Sigmoid colon (tissue), 7 donors: ENCODE measurements around the gene NAP1L4. TPM values are rescaled to one million over a fixed set of nuclear protein-coding genes. Genes with fewer than 3 reads are reported as not detected.
"Not testable (repeated sequence)": the region's sequence is repeated elsewhere in the genome, so short reads cannot be mapped to it uniquely, and the experiment has no call there.

Experiments used
- DNase-seq: peaks from one replicate; pipeline ENCODE4 v3.0.0-alpha.2; 2019
- H3K27ac ChIP-seq, 4 donors: fragments of 200-600 bp; sonication (generic); one replicate each; pipeline ENCODE4 v1.5.1; 2016 to 2019; ENCODE audit warnings: mild to moderate bottlenecking in 1 of 4
- H3K27me3 ChIP-seq, 3 donors: fragments of 200-600 bp; sonication (generic); one replicate each; pipeline ENCODE4 v1.5.1; 2019; ENCODE audit warnings: mild to moderate bottlenecking in 1 of 3
- H3K36me3 ChIP-seq, 4 donors: fragments of 200-600 bp; sonication (generic); one replicate each; pipeline ENCODE4 v1.5.1; 2016 to 2019
- H3K4me1 ChIP-seq, 4 donors: fragments of 200-600 bp; sonication (generic); one replicate each; pipeline ENCODE4 v1.5.1; 2017 to 2019
- H3K4me3 ChIP-seq, 4 donors: fragments of 200-600 bp; sonication (generic); one replicate each; pipeline ENCODE4 v1.5.1; 2017 to 2019; ENCODE audit warnings: mild to moderate bottlenecking in 2 of 4, moderate library complexity in 1 of 4
- H3K9me3 ChIP-seq, 4 donors: fragments of 200-600 bp in 3 of 4; sonication (generic) in 3 of 4; one replicate each; pipeline versions ENCODE4 v1.5.1 to v1.6.1; 2013 to 2019
- CTCF ChIP-seq, 4 experiments: fragments of 450-650 bp in 3 of 4; fragments of 200-600 bp in 1 of 4; IDR thresholded peaks; one replicate each; pipeline ENCODE4 v1.5.1; 2016 to 2019; ENCODE audit warnings: antibody characterized with exemption in 4 of 4, mild to moderate bottlenecking in 3 of 4, moderate library complexity in 2 of 4
- EP300 ChIP-seq, 4 donors: sonication (generic); formaldehyde crosslinking; IDR thresholded peaks; one replicate each; pipeline ENCODE4 v1.6.1; 2017; ENCODE audit warnings: antibody characterized with exemption in 4 of 4
- POLR2A ChIP-seq, 2 donors: fragments of 450-650 bp; IDR thresholded peaks; one replicate each; pipeline ENCODE4 v1.6.1; 2016; ENCODE audit warnings: antibody characterized with exemption in 2 of 2, mild to moderate bottlenecking in 2 of 2, moderate library complexity in 2 of 2
- POLR2AphosphoS5 ChIP-seq, 4 donors: sonication (generic); formaldehyde crosslinking; IDR thresholded peaks; one replicate each; pipeline ENCODE4 v1.6.1; 2017; ENCODE audit warnings: antibody characterized with exemption in 4 of 4
- WGBS, 2 donors: extraction: QIAGEN DNeasy Blood & Tissue Kit; methylation state at CpG; one replicate each; pipeline ENCODE4 v1.1.7; 2013; 5-methylcytosine and 5-hydroxymethylcytosine counted together
- intact Hi-C: fragments of 100-400 bp; cut with DNase I; formaldehyde crosslinking; loops from one replicate; pipeline ENCODE4 v1.15.1; 2023
- polyA plus RNA-seq, 3 donors: library from polyadenylated mRNA; stranded (reverse); fragments of 200-250 nt; gene quantifications; one replicate each; pipeline ENCODE4 v1.2.3, GENCODE V29; 2013
- total RNA-seq, 4 donors: library from RNA; depleted of rRNA; stranded (reverse); fragments of >200 nt; gene quantifications; one replicate each; pipeline ENCODE4 v1.1.0, GENCODE V29; 2016
- donor health status: healthy with polysubstance abuse.
- donor health status: Bipolar disorder and iron deficiency.
- donor health status: healthy.

The NAP1L4 gene
- total and polyA plus RNA-seq, 7 donors = 55.9 to 102 (median 88.7) TPM

DNA sequence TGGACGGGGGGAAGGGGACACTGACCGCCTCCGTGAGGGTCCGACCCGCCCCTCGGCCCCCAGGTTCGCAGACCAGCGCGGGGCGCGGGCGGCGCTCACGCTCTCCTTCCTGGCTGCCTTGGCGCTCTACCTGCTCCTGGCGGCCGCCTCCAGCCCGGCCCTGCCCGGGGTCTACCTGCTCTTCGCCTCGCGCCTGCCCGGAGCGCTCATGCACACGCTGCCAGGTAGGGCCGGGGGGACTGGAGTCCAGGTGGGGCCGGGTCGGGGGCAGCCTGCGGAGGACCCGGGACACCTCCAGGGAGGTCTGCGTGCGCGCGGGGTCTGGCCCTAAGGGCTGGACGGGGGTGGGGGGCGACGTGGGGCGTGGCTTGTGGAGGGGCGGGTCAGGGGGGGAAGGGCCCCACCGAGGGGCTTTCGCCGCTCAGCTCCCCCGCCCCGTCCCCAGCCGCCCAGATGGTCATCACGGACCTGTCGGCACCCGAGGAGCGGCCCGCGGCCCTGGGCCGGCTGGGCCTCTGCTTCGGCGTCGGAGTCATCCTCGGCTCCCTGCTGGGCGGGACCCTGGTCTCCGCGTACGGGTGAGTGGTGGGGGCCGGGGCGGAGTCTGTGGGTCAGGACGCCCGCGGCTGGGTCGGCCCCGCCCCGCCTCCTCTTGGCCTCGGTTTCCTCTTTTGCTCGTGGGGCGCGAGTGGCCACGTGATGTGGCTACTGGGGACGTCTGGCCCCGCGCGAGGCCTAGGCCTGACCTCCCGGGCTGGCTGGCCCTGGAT is 82.8 kb downstream of the NAP1L4 start:
- Histone ChIP-seq H3K36me3 (no peaks in the 10 kb centered on the region), H3K4me1 (peaks cover 0 to 12% (median 8%) of the 10 kb centered on the region in 4 donors), H3K4me3 (peak overlapping the region in 2 of 4 donors; percentile 22 to 25), H3K9me3 (no peaks in the 10 kb centered on the region), H3K27me3 (peaks cover 10 to 31% (median 18%) of the 10 kb centered on the region in 3 donors), H3K27ac (no peak overlapping the region)
- intact Hi-C loops = loop anchor here (10.0 kb wide), 1 partner anchor 255 kb away; the partner anchor contains the start of gene OSBPL5
- no peak for TF ChIP-seq POLR2AphosphoS5 (IDR thresholded peaks at IDR 0.05)
- TF ChIP-seq POLR2A (IDR thresholded peaks at IDR 0.05) = no peak
- no peak for TF ChIP-seq CTCF (IDR thresholded peaks at IDR 0.05)
- no peak for TF ChIP-seq EP300 (IDR thresholded peaks at IDR 0.05)
- 54 to 80% methylated on average over 78 of the region's 78 CpGs for WGBS, 2 donors
- DNase-seq = no peak

DNA sequence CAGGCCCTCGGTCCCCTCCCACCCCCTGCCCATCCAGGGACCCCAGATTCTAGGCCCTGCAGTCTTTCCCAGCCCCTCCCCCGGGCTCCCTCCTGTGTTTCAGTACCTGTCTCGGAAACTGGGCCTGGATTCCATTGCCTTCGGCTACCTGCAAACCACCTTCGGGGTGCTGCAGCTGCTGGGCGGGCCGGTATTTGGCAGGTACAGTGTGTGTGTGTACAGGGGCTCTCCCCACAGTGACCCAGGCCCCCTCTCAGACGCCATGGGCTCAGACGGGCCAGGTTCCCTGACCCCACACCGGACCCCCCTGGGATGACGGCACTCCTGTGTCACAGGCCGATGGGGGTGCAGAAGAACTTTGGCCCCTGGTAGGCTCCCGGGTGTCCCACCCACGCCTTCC is 84.0 kb downstream of the NAP1L4 start:
- Histone ChIP-seq H3K36me3 (no peaks in the 10 kb centered on the region), H3K27me3 (peaks cover 10 to 31% (median 18%) of the 10 kb centered on the region in 3 donors), H3K27ac (no peak overlapping the region), H3K9me3 (no peaks in the 10 kb centered on the region), H3K4me1 (peaks cover 0 to 17% (median 12%) of the 10 kb centered on the region in 4 donors), H3K4me3 (no peak overlapping the region)
- WGBS, 2 donors = 92 to 95% methylated on average over 14 of the region's 14 CpGs
- intact Hi-C loops = loop anchor here (10.0 kb wide), 1 partner anchor 257 kb away; the partner anchor contains the start of gene OSBPL5
- TF ChIP-seq POLR2A (IDR thresholded peaks at IDR 0.05) (no peak), POLR2AphosphoS5 (IDR thresholded peaks at IDR 0.05) (no peak), CTCF (IDR thresholded peaks at IDR 0.05) (no peak)
- DNase-seq = no peak

DNA sequence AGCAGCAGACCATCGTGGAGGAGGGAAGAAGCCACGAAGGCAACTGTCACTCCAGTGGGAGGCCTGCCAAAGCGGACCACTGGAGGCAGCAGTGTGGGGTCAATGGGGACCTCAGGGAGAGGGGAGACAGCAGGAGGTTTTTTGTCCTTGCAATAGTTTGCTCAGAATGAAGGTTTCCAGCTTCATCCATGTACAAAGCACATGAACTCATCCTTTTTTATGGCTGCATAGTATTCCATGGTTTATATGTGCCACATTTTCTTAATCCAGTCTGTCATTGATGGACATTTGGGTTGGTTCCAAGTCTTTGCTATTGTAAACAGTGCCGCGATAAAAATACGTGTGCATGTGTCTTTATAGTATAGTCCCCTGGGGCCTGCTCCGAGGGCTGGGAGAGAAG is 86.8 kb downstream of the NAP1L4 start:
- H3K9me3 ChIP-seq, H3K36me3 ChIP-seq, H3K27ac ChIP-seq, H3K4me3 ChIP-seq, DNase-seq: not testable (repeated sequence)
- peaks cover 0 to 36% (median 25%) of the 10 kb centered on the region in 4 donors for H3K4me1 ChIP-seq
- intact Hi-C loops = loop anchor here (10.0 kb wide), 1 partner anchor 260 kb away; the partner anchor contains the start of gene OSBPL5
- H3K27me3 ChIP-seq = peaks cover 10 to 31% (median 18%) of the 10 kb centered on the region in 3 donors
- WGBS, 2 donors = 52 to 80% methylated on average over 7 of the region's 7 CpGs

GRCh38 chr11:2904153-2905052 is 87.7 kb downstream of the NAP1L4 start:
- peak overlapping the region in 1 of 4 donors; percentile 12 for H3K27ac ChIP-seq
- H3K4me1 ChIP-seq = peaks cover 0 to 32% (median 23%) of the 10 kb centered on the region in 4 donors

GRCh38 chr11:2903672-2904011 is 88.5 kb downstream of the NAP1L4 start:
- DNase-seq = no peak
- TF ChIP-seq POLR2AphosphoS5 (IDR thresholded peaks at IDR 0.05) (no peak), POLR2A (IDR thresholded peaks at IDR 0.05) (no peak)
- H3K27me3 ChIP-seq = peaks cover 2 to 19% (median 9%) of the 10 kb centered on the region in 3 donors
- intact Hi-C loops = loop anchor here (10.0 kb wide), 1 partner anchor 261 kb away; the partner anchor contains the start of gene OSBPL5
- peak overlapping the region in 1 of 4 donors; percentile 81 for H3K27ac ChIP-seq
- H3K4me1 ChIP-seq = peaks cover 0 to 26% (median 17%) of the 10 kb centered on the region in 4 donors
- H3K36me3 ChIP-seq = no peaks in the 10 kb centered on the region
- H3K4me3 ChIP-seq = no peak overlapping the region
- WGBS, 2 donors = 19 to 69% methylated on average over 7 of the region's 7 CpGs
- H3K9me3 ChIP-seq = no peaks in the 10 kb centered on the region

More at GRCh38 chr11:2904153-2905052, 87.7 kb downstream of the NAP1L4 start:
- Histone ChIP-seq H3K9me3 (no peaks in the 10 kb centered on the region), H3K36me3 (no peaks in the 10 kb centered on the region), H3K4me3 (no peak overlapping the region), H3K27me3 (peaks cover 9 to 27% (median 15%) of the 10 kb centered on the region in 3 donors)
- WGBS, 2 donors = 21 to 71% methylated on average over 21 of the region's 21 CpGs
- DNase-seq = no peak
- intact Hi-C loops = loop anchor here (10.0 kb wide), 1 partner anchor 260 kb away; the partner anchor contains the start of gene OSBPL5
- TF ChIP-seq EP300 (IDR thresholded peaks at IDR 0.05) (no peak), POLR2A (IDR thresholded peaks at IDR 0.05) (peak in 1 of 2 donors; percentile 49)
